Left ventricle myocardium inferior (tissue), 1 donor: ENCODE results near the gene GOLGA7B. TPM values are rescaled to one million over a fixed set of nuclear protein-coding genes. Genes with fewer than 3 reads are reported as not detected.

Experiments
- DNase-seq: peaks from one replicate; pipeline ENCODE4 v3.0.0-alpha.2; 2020
- H3K27ac ChIP-seq: fragments of 200-600 bp; replicated peaks from 2 replicates; pipeline ENCODE4 v1.8.0; 2021
- H3K27me3 ChIP-seq: fragments of 200-600 bp; 2 replicates; pipeline ENCODE4 v1.8.0; 2021; ENCODE audit warnings: low read depth
- H3K36me3 ChIP-seq: fragments of 200-600 bp; 2 replicates; pipeline ENCODE4 v1.8.0; 2021
- H3K4me1 ChIP-seq: fragments of 200-600 bp; 2 replicates; pipeline ENCODE4 v1.8.0; 2021
- H3K4me3 ChIP-seq: fragments of 200-600 bp; 2 replicates; pipeline ENCODE4 v1.8.0; 2021; ENCODE audit warnings: mild to moderate bottlenecking, moderate library complexity
- H3K9me3 ChIP-seq: fragments of 200-600 bp; replicated peaks from 2 replicates; pipeline ENCODE4 v1.8.0; 2021
- intact Hi-C: fragments of 100-400 bp; cut with micrococcal nuclease; formaldehyde crosslinking; loops from one replicate; pipeline ENCODE4 v1.11.0; 2022
- total RNA-seq: library from RNA; stranded (reverse); fragmentation: NEBNext Ultra II Directional; extraction: Animal tissue kit (Norgen Biotek cat#: 25700); gene quantifications from one replicate; pipeline ENCODE4 v1.2.1, GENCODE V29; 2021
- TF ChIP-seq, protein P1 (sequence below): fragments of 200-600 bp; IDR thresholded peaks from 2 replicates; pipeline ENCODE4 v1.8.0; 2021; ENCODE audit warnings: antibody characterized with exemption, mild to moderate bottlenecking, borderline replicate concordance
- donor health status: DM: no; HTN: yes; CAD: no; lungs with severe emphysema.

The GOLGA7B gene
- total RNA-seq, 1 donor from 2014 or later, result 0.60 TPM

DNA sequence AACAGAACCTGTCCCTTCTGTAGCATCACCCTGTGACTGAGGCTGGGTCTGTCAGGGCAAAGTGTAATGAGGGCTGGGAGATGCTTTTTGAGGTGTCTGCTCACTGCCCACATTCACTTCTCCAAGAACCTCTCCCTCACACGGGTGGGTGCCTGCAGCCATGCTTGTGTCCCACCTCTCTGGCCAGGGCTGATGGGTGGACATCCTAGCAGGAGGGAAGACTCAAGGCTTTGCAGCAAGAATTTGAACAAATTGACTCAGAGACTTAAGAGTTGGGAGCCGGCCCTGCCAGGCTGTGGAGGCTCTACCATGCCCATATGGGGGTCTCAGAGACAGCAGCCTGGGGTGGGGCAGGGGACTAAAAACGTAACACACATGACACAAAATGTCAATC, 33.4 kb downstream of the GOLGA7B start:
- H3K4me3 ChIP-seq, result no peak overlapping the region
- H3K9me3 ChIP-seq, result no peaks in the 10 kb centered on the region
- H3K4me1 ChIP-seq, result no peaks in the 10 kb centered on the region
- H3K27ac ChIP-seq, result no peak overlapping the region
- no peaks in the 10 kb centered on the region for H3K27me3 ChIP-seq
- H3K36me3 ChIP-seq, result no peaks in the 10 kb centered on the region
- intact Hi-C loops, result no loop called here
- DNase-seq, result no peak
- TF ChIP-seq, protein P1, sequence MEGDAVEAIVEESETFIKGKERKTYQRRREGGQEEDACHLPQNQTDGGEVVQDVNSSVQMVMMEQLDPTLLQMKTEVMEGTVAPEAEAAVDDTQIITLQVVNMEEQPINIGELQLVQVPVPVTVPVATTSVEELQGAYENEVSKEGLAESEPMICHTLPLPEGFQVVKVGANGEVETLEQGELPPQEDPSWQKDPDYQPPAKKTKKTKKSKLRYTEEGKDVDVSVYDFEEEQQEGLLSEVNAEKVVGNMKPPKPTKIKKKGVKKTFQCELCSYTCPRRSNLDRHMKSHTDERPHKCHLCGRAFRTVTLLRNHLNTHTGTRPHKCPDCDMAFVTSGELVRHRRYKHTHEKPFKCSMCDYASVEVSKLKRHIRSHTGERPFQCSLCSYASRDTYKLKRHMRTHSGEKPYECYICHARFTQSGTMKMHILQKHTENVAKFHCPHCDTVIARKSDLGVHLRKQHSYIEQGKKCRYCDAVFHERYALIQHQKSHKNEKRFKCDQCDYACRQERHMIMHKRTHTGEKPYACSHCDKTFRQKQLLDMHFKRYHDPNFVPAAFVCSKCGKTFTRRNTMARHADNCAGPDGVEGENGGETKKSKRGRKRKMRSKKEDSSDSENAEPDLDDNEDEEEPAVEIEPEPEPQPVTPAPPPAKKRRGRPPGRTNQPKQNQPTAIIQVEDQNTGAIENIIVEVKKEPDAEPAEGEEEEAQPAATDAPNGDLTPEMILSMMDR, result no peak

DNA sequence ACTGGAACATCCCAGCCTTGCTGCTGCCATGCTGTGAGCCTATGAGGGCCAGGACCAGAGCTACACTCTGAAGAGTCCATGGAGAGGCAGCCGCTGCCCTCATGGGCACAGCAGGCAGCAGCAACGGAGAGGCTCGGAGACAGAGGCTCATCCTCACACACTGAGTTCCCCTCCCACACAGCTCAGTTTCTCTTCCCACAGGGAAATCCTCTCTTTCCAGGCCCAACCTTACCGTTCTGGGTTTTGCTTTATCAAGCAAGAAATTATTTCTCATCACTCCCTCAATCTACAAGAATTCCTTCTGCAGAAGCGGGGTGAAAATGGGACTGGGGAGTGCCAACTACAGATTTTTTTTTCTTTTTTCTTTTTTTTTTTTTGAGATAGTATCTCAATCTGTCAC, 36.6 kb downstream of the GOLGA7B start:
- Histone ChIP-seq H3K27me3 (no peaks in the 10 kb centered on the region), H3K4me3 (no peak overlapping the region), H3K4me1 (no peaks in the 10 kb centered on the region), H3K27ac (no peak overlapping the region), H3K36me3 (no peaks in the 10 kb centered on the region), H3K9me3 (no peaks in the 10 kb centered on the region)
- TF ChIP-seq, protein P1, result no peak
- DNase-seq, result no peak
- intact Hi-C loops, result no loop called here

DNA sequence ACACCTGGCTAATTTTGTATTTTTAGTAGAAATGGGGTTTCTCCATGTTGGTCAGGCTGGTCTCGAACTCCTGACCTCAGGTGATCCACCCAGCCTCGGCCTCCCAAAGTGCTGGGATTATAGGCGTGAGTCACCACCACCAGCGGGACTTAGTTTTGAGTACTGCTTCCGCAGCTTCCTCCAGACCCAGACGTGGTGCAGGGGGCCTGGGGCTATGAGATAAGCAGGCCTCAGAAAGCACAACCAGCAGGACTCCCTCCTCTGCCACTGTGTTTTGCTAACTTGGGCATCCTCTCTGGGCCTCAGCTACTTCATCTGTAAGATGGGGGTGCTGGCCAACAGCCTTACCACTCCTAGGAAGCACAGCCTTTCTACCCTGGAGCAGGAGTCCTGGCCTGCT, 37.8 kb downstream of the GOLGA7B start:
- no peaks in the 10 kb centered on the region for H3K27me3 ChIP-seq
- H3K4me3 ChIP-seq, result no peak overlapping the region
- H3K36me3 ChIP-seq, result no peaks in the 10 kb centered on the region
- no peaks in the 10 kb centered on the region for H3K4me1 ChIP-seq
- DNase-seq, result no peak
- no peaks in the 10 kb centered on the region for H3K9me3 ChIP-seq
- intact Hi-C loops, result no loop called here
- H3K27ac ChIP-seq, result no peak overlapping the region
- TF ChIP-seq, protein P1, result no peak

DNA sequence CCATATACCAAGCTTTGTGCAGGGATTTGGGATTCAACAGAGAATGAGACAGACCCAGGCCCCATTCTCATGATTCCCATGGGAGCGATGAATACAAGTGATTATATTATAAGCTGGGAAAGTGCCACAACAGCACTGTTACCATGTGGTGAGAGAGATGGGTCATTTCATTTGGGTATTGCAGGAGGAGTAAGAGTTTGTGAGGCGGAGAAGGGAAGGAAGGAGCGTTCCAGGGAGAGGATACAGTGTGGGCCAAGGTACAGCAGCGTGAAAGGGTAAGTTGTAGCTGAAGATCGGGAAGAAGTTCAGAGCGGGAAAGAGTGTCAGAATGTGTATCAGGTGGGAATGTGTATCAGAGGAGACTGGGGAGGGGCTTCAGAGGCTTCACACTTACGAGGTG, 38.5 kb downstream of the GOLGA7B start:
- Histone ChIP-seq H3K9me3 (no peaks in the 10 kb centered on the region), H3K27me3 (no peaks in the 10 kb centered on the region), H3K36me3 (no peaks in the 10 kb centered on the region), H3K4me1 (peaks cover 7% of the 10 kb centered on the region), H3K4me3 (no peak overlapping the region), H3K27ac (no peak overlapping the region)
- intact Hi-C loops, result no loop called here
- TF ChIP-seq, protein P1, result no peak
- DNase-seq, result no peak

DNA sequence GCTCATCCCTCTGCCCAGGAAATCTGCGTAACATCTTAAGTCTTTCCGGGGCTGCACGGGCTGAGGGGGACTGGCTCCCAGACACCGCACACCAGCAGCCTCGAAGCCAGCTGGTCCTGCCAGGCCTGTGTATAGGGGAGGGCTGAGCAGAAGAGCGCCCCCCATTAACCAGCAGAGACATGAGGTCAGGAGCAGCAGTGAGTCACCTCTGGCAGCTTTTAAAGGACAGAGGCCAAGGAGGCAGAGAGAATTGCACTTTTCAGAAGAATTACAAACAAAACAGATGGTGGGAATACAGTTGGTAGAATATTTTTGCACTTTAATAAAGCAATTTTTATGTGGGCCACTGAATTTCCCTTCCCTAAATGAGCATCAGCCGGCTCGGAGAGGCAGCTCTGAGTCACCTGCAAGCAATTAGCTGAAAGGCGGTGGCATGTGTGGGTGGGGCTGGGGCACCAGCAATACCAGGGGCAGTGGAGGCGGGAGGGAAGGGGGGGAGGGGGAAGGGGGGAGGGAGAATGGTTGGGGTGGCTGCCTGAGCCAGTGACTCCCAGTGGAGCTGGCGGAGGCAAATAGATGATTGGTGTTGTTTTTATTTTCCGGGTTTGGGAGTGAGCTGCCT, 39.1 kb downstream of the GOLGA7B start:
- no peak for DNase-seq
- TF ChIP-seq, protein P1, result no peak
- intact Hi-C loops, result no loop called here
- H3K36me3 ChIP-seq, result no peaks in the 10 kb centered on the region
- peaks cover 7% of the 10 kb centered on the region for H3K4me1 ChIP-seq
- H3K27me3 ChIP-seq, result no peaks in the 10 kb centered on the region
- no peaks in the 10 kb centered on the region for H3K9me3 ChIP-seq
- H3K4me3 ChIP-seq, result no peak overlapping the region
- no peak overlapping the region for H3K27ac ChIP-seq
